ENCODE measurements around the gene ASS1. TPM values are rescaled to one million over a fixed set of nuclear protein-coding genes. Genes with fewer than 3 reads are reported as not detected.

ASS1 gene
- total RNA-seq, 1 donor from 2014 or later, result 29.1 TPM

GRCh38 chr9:130407916-130408663 lies 36.7 kb upstream of the ASS1 start:
- peaks cover 5% of the 10 kb centered on the region for H3K4me1 Mint-ChIP-seq (ENCODE audit: unreplicated experiment)
- H3K9me3 Mint-ChIP-seq, result no peaks in the 10 kb centered on the region
- H3K27ac Mint-ChIP-seq, result no peak overlapping the region
- DNase-seq (ENCODE audit: extremely low spot score, unreplicated experiment), result no peak
- no peak for TF ChIP-seq CTCF (conservative IDR thresholded peaks at IDR 0.05)
- no peak overlapping the region for H3K4me3 Mint-ChIP-seq
- H3K27me3 Mint-ChIP-seq, result peaks cover 8% of the 10 kb centered on the region
- no peaks in the 10 kb centered on the region for H3K36me3 Mint-ChIP-seq

GRCh38 chr9:130408669-130409068 lies 36.1 kb upstream of the ASS1 start:
- Mint-ChIP-seq H3K9me3 (no peaks in the 10 kb centered on the region), H3K27me3 (peaks cover 9% of the 10 kb centered on the region), H3K27ac (no peak overlapping the region), H3K4me3 (no peak overlapping the region), H3K36me3 (no peaks in the 10 kb centered on the region), H3K4me1 (ENCODE audit: unreplicated experiment) (peaks cover 5% of the 10 kb centered on the region)
- no peak for TF ChIP-seq CTCF (conservative IDR thresholded peaks at IDR 0.05)
- no peak for DNase-seq (ENCODE audit: extremely low spot score, unreplicated experiment)

- Mint-ChIP-seq H3K9me3 (no peaks in the 10 kb centered on the region), H3K4me3 (no peak overlapping the region), H3K36me3 (no peaks in the 10 kb centered on the region), H3K27ac (no peak overlapping the region), H3K27me3 (peaks cover 12% of the 10 kb centered on the region), H3K4me1 (ENCODE audit: unreplicated experiment) (peaks cover 5% of the 10 kb centered on the region)
- DNase-seq (ENCODE audit: extremely low spot score, unreplicated experiment), result no peak
- TF ChIP-seq CTCF (conservative IDR thresholded peaks at IDR 0.05), result no peak
Measured at GRCh38 chr9:130409246-130409645, 35.5 kb upstream of the ASS1 start.

GRCh38 chr9:130410443-130410842 lies 34.3 kb upstream of the ASS1 start:
- no peak overlapping the region for H3K27ac Mint-ChIP-seq
- H3K4me3 Mint-ChIP-seq, result no peak overlapping the region
- peaks cover 5% of the 10 kb centered on the region for H3K4me1 Mint-ChIP-seq (ENCODE audit: unreplicated experiment)
- no peak for DNase-seq (ENCODE audit: extremely low spot score, unreplicated experiment)
- no peak for TF ChIP-seq CTCF (conservative IDR thresholded peaks at IDR 0.05)
- no peaks in the 10 kb centered on the region for H3K9me3 Mint-ChIP-seq
- no peaks in the 10 kb centered on the region for H3K36me3 Mint-ChIP-seq
- peaks cover 12% of the 10 kb centered on the region for H3K27me3 Mint-ChIP-seq

- no peak for DNase-seq (ENCODE audit: extremely low spot score, unreplicated experiment)
- no peak overlapping the region for H3K27ac Mint-ChIP-seq
- peaks cover 5% of the 10 kb centered on the region for H3K4me1 Mint-ChIP-seq (ENCODE audit: unreplicated experiment)
- no peak for TF ChIP-seq CTCF (conservative IDR thresholded peaks at IDR 0.05)
- no peak overlapping the region for H3K4me3 Mint-ChIP-seq
- H3K36me3 Mint-ChIP-seq, result no peaks in the 10 kb centered on the region
- no peaks in the 10 kb centered on the region for H3K9me3 Mint-ChIP-seq
- H3K27me3 Mint-ChIP-seq, result peaks cover 14% of the 10 kb centered on the region
Measured at GRCh38 chr9:130411566-130411915, 33.2 kb upstream of the ASS1 start.

All from type B pancreatic cell (in vitro differentiated cells).